ENCODE data around the gene BCL11A. TPM values are rescaled to one million over a fixed set of nuclear protein-coding genes. Genes with fewer than 3 reads are reported as not detected.
A peak's percentile ranks its signal among the peaks of the same experiment; 100 is the strongest.

BCL11A gene
- total and polyA plus RNA-seq, 8 donors = 1.2 to 27.4 (median 16.3) TPM

DNA sequence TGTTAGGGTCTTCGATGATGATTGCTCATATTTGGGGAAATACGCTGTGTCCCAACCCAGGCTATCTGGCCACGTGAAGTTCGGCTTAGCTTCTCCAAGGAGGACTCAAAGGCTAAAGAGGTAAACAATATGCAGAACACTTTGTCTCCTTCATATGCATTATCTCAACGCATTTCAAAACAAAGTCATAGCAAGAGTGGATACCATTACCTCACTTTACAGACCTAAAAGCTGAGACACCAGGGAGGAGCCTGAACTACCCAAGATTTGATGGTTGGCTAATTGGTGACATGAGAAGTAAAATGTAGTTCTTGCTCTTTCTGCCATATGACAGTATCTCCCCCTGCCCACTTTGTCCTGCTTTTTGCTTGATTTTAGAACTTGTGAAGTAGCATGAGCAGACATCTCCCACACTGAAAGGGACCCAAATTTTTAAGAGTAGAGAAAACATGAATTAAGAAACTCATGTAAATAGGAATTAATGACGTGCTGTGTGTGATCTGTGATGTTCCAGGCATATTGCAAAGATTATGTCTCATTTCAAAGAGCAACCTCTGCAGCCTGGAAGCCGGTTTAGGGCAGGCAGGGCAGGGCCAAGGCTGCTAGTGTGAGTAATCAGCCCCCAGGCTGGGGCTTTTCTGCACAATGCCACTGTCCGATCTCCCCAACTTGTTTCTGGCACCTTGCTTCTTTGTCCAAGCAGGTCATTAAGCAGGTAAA lies 144.5 kb downstream of the BCL11A start:
- H3K9me3 ChIP-seq = no peaks in the 10 kb centered on the region
- TF ChIP-seq POLR2A (IDR thresholded peaks at IDR 0.05) (no peak), POLR2AphosphoS5 (IDR thresholded peaks at IDR 0.05) (no peak), EP300 (IDR thresholded peaks at IDR 0.05) (no peak)
- TF ChIP-seq, protein P1, sequence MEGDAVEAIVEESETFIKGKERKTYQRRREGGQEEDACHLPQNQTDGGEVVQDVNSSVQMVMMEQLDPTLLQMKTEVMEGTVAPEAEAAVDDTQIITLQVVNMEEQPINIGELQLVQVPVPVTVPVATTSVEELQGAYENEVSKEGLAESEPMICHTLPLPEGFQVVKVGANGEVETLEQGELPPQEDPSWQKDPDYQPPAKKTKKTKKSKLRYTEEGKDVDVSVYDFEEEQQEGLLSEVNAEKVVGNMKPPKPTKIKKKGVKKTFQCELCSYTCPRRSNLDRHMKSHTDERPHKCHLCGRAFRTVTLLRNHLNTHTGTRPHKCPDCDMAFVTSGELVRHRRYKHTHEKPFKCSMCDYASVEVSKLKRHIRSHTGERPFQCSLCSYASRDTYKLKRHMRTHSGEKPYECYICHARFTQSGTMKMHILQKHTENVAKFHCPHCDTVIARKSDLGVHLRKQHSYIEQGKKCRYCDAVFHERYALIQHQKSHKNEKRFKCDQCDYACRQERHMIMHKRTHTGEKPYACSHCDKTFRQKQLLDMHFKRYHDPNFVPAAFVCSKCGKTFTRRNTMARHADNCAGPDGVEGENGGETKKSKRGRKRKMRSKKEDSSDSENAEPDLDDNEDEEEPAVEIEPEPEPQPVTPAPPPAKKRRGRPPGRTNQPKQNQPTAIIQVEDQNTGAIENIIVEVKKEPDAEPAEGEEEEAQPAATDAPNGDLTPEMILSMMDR (IDR thresholded peaks at IDR 0.05) = no peak

DNA sequence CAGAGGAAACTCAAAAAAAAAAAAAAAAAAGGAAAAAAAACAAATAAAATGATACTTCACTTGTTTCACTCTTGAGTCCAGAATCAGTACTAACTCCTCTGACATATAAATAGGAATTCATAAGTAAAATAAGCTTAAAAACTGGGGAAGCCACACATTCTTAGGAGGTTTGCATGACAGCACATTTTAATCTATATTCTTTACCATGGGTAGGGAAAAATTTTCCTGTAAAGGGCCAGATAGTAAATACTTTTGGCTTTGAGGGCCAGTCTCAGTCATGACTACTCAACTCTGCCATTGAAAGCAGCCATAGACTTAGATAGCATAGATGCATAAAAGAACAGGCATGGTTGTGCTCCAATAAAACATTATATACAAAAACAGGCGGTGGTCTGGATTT lies 145.2 kb downstream of the BCL11A start:
- 92 to 100% (median 97%) methylated on average over 1 of the region's 1 CpG for WGBS, 5 donors
- no peak for DNase-seq
- Histone ChIP-seq H3K4me3 (no peak overlapping the region), H3K27me3 (no peaks in the 10 kb centered on the region), H3K9me3 (no peaks in the 10 kb centered on the region), H3K36me3 (no peaks in the 10 kb centered on the region), H3K4me1 (peaks cover 0 to 5% (median 0%) of the 10 kb centered on the region in 4 donors), H3K27ac (no peak overlapping the region)
- intact Hi-C loops (cut with DNase I; ENCODE audit: low total_unique reads) = no loop called here
- TF ChIP-seq, protein P1 (IDR thresholded peaks at IDR 0.05) = no peak
- TF ChIP-seq POLR2A (IDR thresholded peaks at IDR 0.05) (no peak), POLR2AphosphoS5 (IDR thresholded peaks at IDR 0.05) (no peak), EP300 (IDR thresholded peaks at IDR 0.05) (no peak)

More for the DNA sequence above, 144.5 kb downstream of the BCL11A start:
- peaks cover 0 to 5% (median 0%) of the 10 kb centered on the region in 4 donors for H3K4me1 ChIP-seq
- WGBS, 5 donors = 78 to 89% (median 83%) methylated on average over 8 of the region's 8 CpGs
- DNase-seq = no peak
- H3K4me3 ChIP-seq = no peak overlapping the region
- no peaks in the 10 kb centered on the region for H3K27me3 ChIP-seq
- H3K27ac ChIP-seq = no peak overlapping the region
- H3K36me3 ChIP-seq = no peaks in the 10 kb centered on the region
- intact Hi-C loops (cut with DNase I; ENCODE audit: low total_unique reads) = no loop called here

DNA sequence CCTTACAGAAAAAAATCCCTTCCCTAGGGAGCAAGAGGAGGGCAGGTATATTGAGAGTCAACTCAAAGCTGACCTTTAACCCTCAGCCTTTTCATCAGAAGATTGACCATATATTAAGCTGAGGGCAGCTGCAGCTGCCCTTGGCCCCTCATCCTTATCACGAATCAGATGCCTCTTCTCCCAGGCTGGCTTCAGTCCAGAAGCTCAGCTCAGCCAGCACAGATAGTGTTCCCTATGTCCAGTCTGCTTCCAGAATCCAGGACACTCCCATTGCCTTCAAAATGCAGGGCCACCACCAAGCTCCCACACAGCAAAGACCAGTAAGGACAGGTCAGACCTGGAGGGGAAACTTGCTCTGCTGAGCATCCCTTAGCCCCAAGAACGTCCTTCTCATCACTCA lies 146.1 kb downstream of the BCL11A start:
- peaks cover 0 to 5% (median 0%) of the 10 kb centered on the region in 4 donors for H3K4me1 ChIP-seq
- H3K36me3 ChIP-seq = no peaks in the 10 kb centered on the region
- DNase-seq = peak in 1 of 2 donors; percentile 23
- TF ChIP-seq EP300 (IDR thresholded peaks at IDR 0.05) = no peak
- no peak for TF ChIP-seq POLR2AphosphoS5 (IDR thresholded peaks at IDR 0.05)
- no peak for TF ChIP-seq POLR2A (IDR thresholded peaks at IDR 0.05)
- TF ChIP-seq, protein P1 (IDR thresholded peaks at IDR 0.05) = no peak
- intact Hi-C loops (cut with DNase I; ENCODE audit: low total_unique reads) = no loop called here
- WGBS, 5 donors = 32 to 52% (median 44%) methylated on average over 2 of the region's 2 CpGs
- H3K27ac ChIP-seq = no peak overlapping the region
- H3K27me3 ChIP-seq = no peaks in the 10 kb centered on the region
- H3K9me3 ChIP-seq = no peaks in the 10 kb centered on the region
- H3K4me3 ChIP-seq = no peak overlapping the region

DNA sequence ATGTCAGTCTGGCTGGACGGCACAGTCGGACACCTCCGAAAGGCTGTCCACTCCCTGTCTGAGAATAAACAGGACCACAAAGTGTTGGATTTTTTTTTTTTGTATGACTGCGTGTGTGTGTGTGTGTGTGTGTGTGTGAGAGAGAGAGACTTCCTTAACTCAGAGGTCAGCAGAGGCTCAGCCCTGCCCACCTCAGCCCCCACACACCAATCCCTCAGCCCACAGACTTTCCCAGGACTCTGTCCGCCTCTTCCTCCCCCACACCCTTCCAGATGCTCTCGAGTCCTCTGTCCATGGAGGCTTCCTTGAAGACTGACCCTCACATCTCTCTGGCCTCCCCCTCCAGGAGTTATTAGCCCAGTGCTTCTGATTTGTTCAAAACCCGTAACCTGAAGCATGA lies 147.3 kb downstream of the BCL11A start:
- intact Hi-C loops (cut with DNase I; ENCODE audit: low total_unique reads) = no loop called here
- TF ChIP-seq POLR2A (IDR thresholded peaks at IDR 0.05) (no peak), POLR2AphosphoS5 (IDR thresholded peaks at IDR 0.05) (no peak), EP300 (IDR thresholded peaks at IDR 0.05) (no peak)
- TF ChIP-seq, protein P1 (IDR thresholded peaks at IDR 0.05) = no peak
- DNase-seq = peak in 1 of 2 donors; percentile 37
- Histone ChIP-seq H3K4me1 (peaks cover 0 to 4% (median 0%) of the 10 kb centered on the region in 4 donors), H3K36me3 (no peaks in the 10 kb centered on the region), H3K9me3 (no peaks in the 10 kb centered on the region), H3K4me3 (no peak overlapping the region), H3K27me3 (no peaks in the 10 kb centered on the region), H3K27ac (no peak overlapping the region)
- 72 to 91% (median 85%) methylated on average over 5 to 7 of the region's 7 CpGs for WGBS, 5 donors
